Colonic mucosa (tissue), 4 donors: Measurements from ENCODE around the gene AHSG. TPM values are rescaled to one million over a fixed set of nuclear protein-coding genes. Genes with fewer than 3 reads are reported as not detected.

Experiments used
- DNase-seq: peaks from one replicate; pipeline ENCODE4 v3.0.0-alpha.2; 2020
- H3K27ac ChIP-seq: fragments of 200-600 bp; one replicate; pipeline ENCODE4 v1.8.0; 2021
- H3K27me3 ChIP-seq: fragments of 200-600 bp; one replicate; pipeline ENCODE4 v1.8.0; 2021
- H3K36me3 ChIP-seq: fragments of 200-600 bp; one replicate; pipeline ENCODE4 v1.8.0; 2021
- H3K4me1 ChIP-seq: fragments of 200-600 bp; one replicate; pipeline ENCODE4 v1.8.0; 2021; ENCODE audit warnings: mild to moderate bottlenecking
- H3K4me3 ChIP-seq: fragments of 200-600 bp; one replicate; pipeline ENCODE4 v1.8.0; 2021
- H3K9ac ChIP-seq, 2 donors: one replicate each; pipeline ENCODE4 v1.7.0; 2013; ENCODE audit warnings: control low read depth in 2 of 2, low read depth in 2 of 2, low read length in 2 of 2
- H3K9me3 ChIP-seq: fragments of 200-600 bp; one replicate; pipeline ENCODE4 v1.8.0; 2021
- intact Hi-C: fragments of 100-400 bp; cut with DNase I; formaldehyde crosslinking; loops from one replicate; pipeline ENCODE4 v1.14.1; 2022
- total RNA-seq, 2 donors: library from RNA; stranded (reverse); fragmentation: NEBNext Ultra II Directional in 1 of 2; extraction: Animal tissue kit (Norgen Biotek cat#: 25700) in 1 of 2; gene quantifications; one replicate each; pipeline ENCODE4 v1.2.1, GENCODE V29; 2021
- TF ChIP-seq, protein P1 (sequence below): fragments of 200-600 bp; IDR thresholded peaks from one replicate; pipeline ENCODE4 v1.8.0; 2022; ENCODE audit warnings: antibody characterized with exemption, mild to moderate bottlenecking
- donor health status: healthy.
- donor health status: DM: no; HTN: no; CAD: no.
- donor health status: DM: no; HTN: no; CAD: no.

The AHSG gene
- total RNA-seq, 2 donors from 2014 or later = 1.9 TPM; not detected in 1

DNA sequence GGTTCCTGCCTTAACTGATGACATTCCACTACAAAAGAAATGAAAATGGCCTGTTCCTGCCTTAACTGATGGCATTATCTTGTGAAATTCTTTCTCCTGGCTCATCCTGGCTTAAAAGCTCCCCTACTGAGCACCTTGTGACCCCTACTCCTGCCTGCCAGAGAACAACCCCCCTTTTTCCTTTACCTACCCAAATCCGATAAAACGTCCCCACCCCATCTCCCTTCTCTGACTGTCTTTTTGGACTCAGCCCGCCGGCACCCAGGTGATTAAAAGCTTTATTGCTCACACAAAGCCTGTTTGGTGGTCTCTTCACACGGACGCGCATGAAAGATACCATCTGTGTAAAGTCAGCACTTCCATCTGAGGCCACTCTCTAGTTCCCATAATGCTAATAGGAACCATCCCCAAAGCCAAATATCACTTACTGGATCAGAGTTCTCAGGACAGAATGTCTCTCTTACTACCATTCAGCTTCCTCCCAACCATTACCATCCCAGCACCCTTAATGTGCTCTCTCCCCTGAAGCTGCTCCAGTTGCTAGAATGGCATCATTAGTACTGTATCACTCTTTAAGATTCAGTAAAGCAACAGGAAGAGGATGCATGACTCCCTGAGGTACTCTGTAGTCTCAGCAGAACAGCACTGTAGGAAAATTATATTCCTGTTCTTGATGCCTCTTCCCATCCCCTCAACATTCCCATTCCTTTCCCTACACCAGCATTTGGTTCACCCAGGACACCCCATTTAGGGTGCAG, 50.7 kb downstream of the AHSG start:
- Histone ChIP-seq H3K27me3 (no peaks in the 10 kb centered on the region), H3K9me3 (no peaks in the 10 kb centered on the region), H3K4me3 (no peak overlapping the region), H3K27ac (no peak overlapping the region), H3K4me1 (no peaks in the 10 kb centered on the region), H3K9ac (no peak overlapping the region), H3K36me3 (no peaks in the 10 kb centered on the region)
- no peak for DNase-seq
- TF ChIP-seq, protein P1, sequence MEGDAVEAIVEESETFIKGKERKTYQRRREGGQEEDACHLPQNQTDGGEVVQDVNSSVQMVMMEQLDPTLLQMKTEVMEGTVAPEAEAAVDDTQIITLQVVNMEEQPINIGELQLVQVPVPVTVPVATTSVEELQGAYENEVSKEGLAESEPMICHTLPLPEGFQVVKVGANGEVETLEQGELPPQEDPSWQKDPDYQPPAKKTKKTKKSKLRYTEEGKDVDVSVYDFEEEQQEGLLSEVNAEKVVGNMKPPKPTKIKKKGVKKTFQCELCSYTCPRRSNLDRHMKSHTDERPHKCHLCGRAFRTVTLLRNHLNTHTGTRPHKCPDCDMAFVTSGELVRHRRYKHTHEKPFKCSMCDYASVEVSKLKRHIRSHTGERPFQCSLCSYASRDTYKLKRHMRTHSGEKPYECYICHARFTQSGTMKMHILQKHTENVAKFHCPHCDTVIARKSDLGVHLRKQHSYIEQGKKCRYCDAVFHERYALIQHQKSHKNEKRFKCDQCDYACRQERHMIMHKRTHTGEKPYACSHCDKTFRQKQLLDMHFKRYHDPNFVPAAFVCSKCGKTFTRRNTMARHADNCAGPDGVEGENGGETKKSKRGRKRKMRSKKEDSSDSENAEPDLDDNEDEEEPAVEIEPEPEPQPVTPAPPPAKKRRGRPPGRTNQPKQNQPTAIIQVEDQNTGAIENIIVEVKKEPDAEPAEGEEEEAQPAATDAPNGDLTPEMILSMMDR = no peak
- intact Hi-C loops = no loop called here

DNA sequence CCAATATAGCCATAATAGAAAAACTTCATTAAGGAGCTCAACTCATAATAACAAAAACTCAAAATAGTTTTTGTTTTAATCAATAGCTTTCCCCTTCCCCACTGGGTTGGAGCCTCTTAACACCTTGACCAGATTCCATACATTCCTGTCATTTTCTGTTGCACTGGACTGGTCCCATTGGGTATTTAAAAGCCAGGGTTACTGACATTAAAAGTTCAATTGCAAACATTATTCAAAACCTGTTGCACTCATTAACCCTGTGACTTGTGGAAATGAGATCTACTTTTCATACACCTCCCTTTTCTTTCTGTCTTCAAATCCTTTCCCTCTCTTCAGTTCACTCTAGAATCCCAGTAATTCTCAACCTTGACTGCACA, 51.2 kb downstream of the AHSG start:
- H3K27me3 ChIP-seq = no peaks in the 10 kb centered on the region
- no peak overlapping the region for H3K4me3 ChIP-seq
- H3K9ac ChIP-seq = no peak overlapping the region
- no peaks in the 10 kb centered on the region for H3K4me1 ChIP-seq
- TF ChIP-seq, protein P1 = no peak
- H3K9me3 ChIP-seq = no peaks in the 10 kb centered on the region
- H3K27ac ChIP-seq = no peak overlapping the region
- H3K36me3 ChIP-seq = no peaks in the 10 kb centered on the region
- intact Hi-C loops = no loop called here
- no peak for DNase-seq

GRCh38 chr3:186664506-186664905, 51.6 kb downstream of the AHSG start:
- no peak overlapping the region for H3K9ac ChIP-seq

DNA sequence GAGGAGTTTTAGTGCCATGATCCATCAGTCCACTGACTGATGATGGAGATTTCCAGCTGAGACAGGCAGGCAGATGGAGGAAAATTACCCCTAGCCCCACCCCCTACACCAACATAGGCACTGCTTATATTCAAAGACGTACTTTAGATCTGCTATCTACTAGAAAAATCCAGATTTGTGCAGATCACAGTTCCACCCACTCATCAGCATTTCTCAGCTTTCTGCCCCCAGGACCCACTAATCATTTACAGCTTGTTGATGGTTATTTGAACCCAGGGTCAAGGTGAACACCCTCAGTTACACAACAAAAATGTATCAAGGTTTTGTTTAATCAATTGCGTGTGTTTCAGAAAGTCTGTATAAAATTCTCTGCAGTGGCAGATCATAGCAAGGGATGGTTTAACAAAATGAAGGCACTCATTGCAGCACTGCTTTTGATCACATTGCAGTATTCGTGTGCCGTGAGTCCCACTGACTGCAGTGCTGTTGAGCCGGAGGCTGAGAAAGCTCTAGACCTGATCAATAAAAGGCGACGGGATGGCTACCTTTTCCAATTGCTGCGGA, 52.8 kb downstream of the AHSG start, which contains the start of gene HRG:
Gene HRG (plus strand): TSS at position 390 of the 564 bp plus-strand sequence. CDS start 18 bp downstream, at position 408.
- no peaks in the 10 kb centered on the region for H3K27me3 ChIP-seq
- TF ChIP-seq, protein P1 = no peak
- H3K36me3 ChIP-seq = no peaks in the 10 kb centered on the region
- no peak within 1 kb of the TSS for H3K9ac ChIP-seq
- intact Hi-C loops = no loop called here
- H3K9me3 ChIP-seq = no peaks in the 10 kb centered on the region
- no peak for DNase-seq
- H3K4me3 ChIP-seq = no peak within 1 kb of the TSS
- no peaks in the 10 kb centered on the region for H3K4me1 ChIP-seq
- no peak within 1 kb of the TSS for H3K27ac ChIP-seq

More at GRCh38 chr3:186664506-186664905, 51.6 kb downstream of the AHSG start:
- no peak for DNase-seq
- Histone ChIP-seq H3K36me3 (no peaks in the 10 kb centered on the region), H3K27ac (no peak overlapping the region), H3K4me3 (no peak overlapping the region), H3K9me3 (no peaks in the 10 kb centered on the region), H3K27me3 (no peaks in the 10 kb centered on the region), H3K4me1 (no peaks in the 10 kb centered on the region)
- intact Hi-C loops = no loop called here
- TF ChIP-seq, protein P1 = no peak

GRCh38 chr3:186668426-186668825, 55.6 kb downstream of the AHSG start:
- intact Hi-C loops = no loop called here
- H3K4me1 ChIP-seq = no peaks in the 10 kb centered on the region
- H3K9ac ChIP-seq = no peak overlapping the region
- DNase-seq = no peak
- no peak overlapping the region for H3K4me3 ChIP-seq
- TF ChIP-seq, protein P1 = no peak
- H3K36me3 ChIP-seq = no peaks in the 10 kb centered on the region
- no peaks in the 10 kb centered on the region for H3K27me3 ChIP-seq
- H3K9me3 ChIP-seq = no peaks in the 10 kb centered on the region
- H3K27ac ChIP-seq = no peak overlapping the region
